Stimulated activated naive CD4-positive, alpha-beta T cell (primary cell): ENCODE results near the gene CITED4.

Source experiments
- DNase-seq, 6 experiments: peaks; one replicate each; lab custom pipeline; 2025; lab: John Stamatoyannopoulos, UW

Gene CITED4

GRCh38 chr1:40886318-40887011 lies 24.3 kb upstream of the CITED4 start:
- no peak for DNase-seq

DNA sequence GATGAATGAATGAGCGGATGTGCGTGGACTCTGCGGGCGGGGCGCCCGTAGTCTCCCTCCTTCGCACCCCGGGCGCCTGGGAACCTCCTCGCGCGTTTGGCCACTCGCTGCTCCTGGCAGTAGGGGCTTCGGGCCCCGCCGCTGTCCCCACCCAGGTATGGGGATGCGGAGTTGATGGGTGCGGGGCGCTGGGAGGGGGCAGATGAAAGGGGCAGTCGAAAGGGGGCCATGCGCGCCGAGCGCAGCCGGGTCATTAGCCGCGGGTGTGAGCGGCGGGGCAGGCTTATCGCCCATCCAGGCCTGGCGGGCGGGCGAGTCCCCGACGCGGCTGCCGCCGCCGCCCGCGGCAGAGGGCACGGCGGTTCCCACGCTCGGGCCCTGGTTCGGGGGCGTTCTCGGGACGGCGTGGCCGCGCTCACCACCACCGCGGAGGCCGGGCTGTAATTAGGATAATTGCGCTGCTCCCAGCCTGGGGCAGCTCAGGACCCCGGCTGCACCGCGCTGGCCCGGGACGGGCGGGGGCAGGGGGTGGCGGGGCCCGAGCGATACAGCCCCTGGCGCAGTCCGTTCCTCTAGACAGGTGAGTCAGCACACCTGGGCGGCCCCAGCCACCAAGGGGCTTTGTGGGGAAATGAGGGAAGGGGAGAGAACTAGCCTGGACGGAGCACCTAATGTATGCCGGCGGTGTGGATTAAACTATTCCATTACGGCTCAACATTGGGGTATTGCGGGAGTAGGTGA lies 22.1 kb upstream of the CITED4 start:
- DNase-seq, result no peak

DNA sequence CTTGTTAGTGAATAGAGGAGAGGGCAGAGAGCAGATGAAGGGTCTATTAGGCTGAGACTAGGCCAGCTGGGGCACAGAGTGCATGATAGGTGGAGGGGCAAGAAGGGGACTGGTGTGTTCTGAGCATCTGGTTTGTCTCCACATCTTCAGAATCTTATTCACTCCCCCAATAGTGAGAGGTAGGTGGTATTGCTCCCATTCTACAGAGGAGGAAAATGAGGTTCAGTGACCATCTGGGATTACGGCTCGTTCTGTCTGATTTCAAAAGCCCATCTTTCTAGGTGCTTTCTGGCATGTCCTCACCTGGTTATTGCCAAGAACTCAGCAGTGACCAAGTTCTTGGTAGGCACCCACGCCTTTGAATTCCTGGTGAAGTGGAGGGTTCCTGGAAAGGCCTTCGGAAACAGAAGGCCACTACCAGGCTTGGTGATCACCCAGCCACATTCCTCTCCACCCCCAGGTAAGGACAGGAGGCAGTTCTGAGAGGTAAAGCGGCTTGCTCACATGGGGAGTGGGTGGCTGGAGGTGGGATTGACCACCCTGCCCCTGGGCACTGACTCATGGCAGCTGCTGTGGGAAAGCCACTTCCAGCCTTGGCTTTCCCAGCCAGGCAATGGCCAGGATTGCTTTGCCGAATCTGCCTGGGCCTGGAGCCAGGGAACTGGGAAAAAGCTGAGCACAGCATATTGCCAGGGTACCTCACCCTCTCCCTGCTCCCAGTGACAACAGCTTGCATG lies 18.8 kb upstream of the CITED4 start:
- no peak for DNase-seq

DNA sequence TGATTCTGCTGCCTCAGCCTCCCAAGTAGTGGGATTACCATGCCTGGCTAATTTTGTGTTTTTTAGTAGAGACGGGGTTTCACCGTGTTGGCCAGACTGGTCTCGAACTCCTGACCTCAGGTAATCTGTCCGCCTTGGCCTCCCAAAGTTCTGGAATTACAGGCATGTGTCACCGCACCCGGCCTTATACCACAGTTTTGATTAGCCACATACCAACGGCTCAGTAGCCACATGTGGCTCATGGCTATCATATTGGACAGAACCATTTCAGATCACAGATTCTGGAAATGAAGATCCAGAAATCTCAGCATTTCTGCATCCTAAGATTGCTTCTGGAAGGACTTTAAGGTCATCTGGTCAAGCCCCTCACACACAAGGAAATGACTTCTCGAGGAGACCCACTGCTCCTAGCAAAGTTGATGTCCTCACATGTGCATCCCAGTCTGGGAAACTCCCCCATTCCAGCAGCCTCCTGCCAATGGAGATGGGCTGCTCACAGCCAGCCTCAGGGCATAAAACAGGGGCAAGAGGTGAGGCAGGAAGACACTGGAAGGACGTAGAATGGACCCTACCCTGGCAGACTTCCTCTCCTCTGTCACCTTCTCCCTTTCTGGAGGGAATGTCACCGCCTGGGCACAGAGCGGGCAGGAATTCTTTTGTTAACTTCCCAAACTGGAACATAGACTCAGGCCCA lies 17.5 kb upstream of the CITED4 start:
- DNase-seq, result no peak

- DNase-seq, result no peak
Measured at GRCh38 chr1:40878906-40879305, 16.7 kb upstream of the CITED4 start.

DNA sequence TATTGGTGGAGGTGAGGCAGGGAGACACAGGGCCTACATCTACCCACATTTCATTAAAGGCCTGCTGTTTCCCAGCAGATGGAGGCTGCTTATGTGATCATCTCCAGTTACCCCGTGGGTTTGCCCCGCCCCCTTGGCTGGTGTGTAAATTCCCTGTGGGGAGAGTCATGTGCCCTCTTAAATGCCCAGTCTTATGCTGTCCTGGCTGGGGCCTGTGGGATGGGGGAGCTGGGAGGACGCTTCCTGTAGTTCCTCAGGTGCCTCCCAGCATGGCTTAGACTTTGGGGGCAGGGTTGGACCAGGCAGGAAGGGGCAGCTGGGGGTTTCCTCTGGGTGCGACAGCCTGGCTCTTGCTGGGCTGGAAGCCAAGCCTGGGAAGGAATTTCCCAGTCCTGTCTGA lies 15.5 kb upstream of the CITED4 start:
- DNase-seq, result no peak

DNA sequence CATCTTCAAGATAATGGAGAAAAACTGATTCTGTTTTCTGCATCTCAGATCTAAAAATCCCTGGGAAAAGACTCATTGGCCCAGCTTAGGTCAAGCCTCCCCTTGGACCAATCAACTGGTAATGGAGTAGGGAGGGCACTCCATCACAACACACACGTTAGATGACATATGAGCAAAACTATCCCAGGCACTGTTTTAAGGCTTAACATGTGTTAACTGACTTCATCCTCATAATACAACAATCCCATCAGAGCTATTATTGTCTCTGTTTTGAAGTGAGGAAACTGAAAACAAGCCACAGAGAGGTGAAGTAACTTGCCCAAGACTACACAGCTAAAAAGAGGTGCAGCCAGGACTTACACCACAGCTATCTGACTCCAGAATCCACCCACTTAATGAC lies 14.7 kb upstream of the CITED4 start:
- DNase-seq, result no peak

GRCh38 chr1:40876436-40876761 lies 14.2 kb upstream of the CITED4 start:
- no peak for DNase-seq

DNA sequence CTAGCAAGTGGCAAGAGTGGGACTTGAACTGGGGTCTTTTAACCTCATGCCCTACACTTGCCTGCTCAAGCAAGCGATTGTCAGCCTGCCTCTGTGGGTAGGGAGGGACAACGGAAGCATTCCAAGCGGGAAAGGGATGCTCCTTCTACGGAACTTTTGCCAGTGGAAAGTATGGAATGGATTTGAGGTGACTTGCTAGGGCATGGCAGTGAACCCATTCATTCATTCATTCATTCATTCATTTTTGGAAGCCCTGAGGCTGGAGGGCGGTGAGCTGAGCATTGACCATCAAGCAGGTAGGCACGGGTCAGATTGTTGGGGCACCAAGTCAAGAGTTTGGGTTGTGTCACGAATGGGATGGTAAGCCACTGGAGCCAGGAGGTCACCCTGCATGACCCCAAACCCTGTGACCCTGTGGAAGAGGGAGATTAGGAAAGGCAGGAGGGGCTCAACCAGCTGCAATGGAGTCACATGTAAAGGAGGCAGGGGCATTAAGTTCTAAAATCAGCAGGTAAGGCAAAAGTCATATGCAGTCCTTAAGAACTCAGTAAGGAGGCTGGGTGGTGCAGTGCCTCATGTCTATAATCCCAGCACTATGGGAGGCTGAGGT lies 11.8 kb upstream of the CITED4 start:
- DNase-seq, result no peak

- DNase-seq, result no peak
Measured at GRCh38 chr1:40872276-40872675, 10.1 kb upstream of the CITED4 start.

DNA sequence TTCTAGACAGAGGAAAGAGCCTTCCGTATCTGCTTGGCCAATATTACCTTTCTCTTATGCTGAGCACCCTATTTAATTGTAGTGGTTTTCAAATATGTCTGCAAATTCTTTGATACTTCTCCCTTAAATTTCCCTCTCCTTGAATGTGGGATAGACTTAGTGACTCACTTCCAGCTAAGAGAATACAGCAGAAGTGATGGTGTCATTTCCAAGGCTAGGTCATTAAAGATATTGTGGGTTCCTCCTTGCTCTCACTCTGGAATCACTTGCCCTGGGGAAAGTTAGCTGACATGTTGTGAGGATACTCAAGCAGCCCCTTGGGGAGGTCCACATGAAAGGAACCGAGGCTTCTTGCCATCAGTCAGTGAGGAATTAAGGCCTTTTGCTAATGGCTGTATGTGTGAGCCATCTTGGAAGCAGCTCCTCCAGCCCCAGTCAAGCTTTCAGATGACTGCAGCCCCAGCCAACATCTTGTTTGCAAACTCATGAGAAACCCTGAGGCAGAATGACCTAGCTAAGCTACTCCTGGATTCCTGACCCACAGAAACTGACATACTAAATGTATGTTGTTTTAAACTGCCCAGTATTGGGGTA lies 8.1 kb upstream of the CITED4 start:
- no peak for DNase-seq

DNA sequence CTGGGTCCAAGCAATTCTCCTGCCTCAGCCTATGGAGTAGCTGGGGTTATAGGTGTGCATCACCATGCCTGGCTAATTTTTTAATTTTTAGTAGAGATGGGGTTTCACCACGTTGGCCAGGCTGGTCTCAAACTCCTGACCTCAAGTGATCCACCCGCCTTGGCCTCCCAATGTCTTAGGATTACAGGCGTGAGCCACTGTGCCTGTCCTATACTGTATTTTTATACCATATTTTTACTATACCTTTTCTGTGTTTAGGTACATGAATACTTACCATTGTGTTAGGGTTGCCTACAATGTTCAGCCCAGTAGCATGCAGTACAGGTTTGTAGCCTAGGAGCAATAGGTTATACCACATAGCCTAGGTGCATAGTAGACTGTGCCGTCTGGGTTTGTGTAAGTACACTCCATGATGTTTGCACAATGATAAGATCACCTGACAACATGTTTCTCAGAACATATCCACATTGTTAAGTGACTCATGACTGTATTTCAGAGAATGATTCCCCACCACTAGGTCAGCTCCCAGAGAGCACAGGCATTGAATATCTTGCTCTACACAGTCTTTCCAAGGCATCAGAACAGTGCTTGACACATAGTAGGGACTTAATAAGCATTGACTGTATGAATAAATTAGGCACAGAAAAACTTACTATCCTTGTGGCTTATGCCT lies 6.0 kb upstream of the CITED4 start:
- DNase-seq, result no peak

DNA sequence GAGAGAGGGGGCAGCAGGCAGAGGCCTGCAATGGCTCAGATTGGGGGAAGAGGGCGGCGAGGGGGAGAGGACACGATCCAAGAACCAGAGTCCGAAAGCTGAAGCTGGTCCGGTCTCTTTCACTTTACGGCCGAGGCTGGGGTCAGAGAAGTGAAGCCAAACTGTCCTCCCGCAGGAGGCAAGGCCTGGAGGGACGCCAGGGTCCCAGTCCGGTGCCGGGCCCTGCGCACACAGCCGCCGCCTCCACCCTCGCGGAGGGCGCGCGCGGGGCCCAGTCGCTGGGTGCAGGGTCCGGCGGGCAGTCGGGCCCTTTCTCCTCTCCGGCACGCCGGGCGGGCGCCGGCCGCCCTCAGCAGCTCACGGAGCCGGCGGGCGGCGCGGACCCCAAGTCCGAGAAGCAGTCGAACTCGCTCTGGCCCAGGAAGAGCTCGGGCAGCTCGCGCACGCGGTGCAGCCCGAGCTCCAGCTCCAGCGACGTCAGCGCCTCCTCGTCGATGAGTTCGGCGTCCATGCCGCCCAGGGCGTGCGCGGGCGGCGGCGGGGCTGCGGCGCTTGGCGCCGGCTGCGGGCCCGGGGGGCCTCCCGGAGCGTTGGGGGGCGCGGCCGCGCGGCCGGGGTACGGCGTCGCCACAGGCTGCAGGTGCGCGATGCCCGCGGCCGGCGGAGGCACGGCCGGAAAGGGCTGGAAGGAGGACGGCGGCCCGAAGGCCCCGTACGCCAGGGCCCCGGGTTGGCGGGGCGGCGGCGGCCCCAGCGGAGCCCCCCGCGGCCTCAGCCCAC lies 749 bp downstream of the CITED4 start:
- DNase-seq, result peak in 5 of 6 experiments; percentile 19 to 41 (median 38)

DNA sequence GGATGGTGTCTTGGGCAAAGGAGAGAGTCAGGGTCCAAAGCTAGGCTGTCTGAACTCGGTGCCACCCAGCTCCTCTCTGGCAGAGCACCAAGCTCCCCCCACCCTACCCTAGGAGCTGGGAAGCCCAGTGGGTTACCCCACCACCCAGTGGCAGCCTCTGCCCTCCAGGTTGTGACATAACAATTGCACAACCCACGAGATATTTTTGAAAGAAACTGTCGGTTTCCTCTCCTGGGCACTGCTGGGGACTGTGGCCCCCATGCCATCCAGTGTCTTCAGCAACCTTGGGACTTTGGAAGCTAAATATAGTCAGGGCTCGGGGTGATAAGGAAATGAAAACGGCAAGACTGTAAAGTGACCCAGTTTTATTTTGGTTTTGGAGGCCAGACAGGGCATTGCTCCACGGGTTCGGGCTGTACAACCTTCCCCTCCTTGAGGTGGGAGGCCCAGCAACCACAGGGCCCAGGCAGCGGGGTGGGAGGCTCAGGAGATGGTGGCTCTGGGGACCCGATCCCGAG lies 1.4 kb downstream of the CITED4 start:
- DNase-seq, result no peak

GRCh38 chr1:40858856-40859416 lies 3.2 kb downstream of the CITED4 start:
- no peak for DNase-seq

- DNase-seq, result no peak
Measured at GRCh38 chr1:40857737-40858136, 4.4 kb downstream of the CITED4 start.

DNA sequence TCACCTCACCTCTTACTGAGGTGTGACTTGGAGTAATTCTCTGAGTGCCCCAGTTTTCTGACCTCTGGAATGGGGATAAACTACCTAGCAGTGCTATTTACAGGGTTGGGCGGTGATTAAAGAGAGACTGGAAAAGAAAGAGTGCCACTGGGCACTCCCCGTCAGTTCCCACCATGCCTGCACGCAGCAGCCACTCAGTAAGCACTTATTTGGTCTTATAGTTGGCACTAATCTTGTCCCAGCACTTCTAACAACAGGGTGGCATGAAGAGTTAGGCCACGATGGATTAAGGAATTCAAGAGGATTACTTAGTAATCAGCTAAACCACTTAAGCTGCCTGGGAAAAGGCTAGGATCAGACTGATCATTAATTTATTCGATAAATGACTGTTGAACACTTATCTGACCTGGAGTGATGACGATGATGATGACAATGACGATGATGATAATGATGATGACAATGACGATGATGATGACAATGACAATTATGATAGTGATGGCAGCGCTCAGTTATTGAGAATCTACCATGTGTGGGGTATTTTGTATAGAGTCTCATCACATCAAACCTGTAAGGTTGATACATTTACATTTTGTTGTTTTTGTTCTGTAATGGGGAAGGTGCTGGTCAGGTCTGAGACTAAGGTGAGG lies 5.4 kb downstream of the CITED4 start:
- DNase-seq, result no peak

DNA sequence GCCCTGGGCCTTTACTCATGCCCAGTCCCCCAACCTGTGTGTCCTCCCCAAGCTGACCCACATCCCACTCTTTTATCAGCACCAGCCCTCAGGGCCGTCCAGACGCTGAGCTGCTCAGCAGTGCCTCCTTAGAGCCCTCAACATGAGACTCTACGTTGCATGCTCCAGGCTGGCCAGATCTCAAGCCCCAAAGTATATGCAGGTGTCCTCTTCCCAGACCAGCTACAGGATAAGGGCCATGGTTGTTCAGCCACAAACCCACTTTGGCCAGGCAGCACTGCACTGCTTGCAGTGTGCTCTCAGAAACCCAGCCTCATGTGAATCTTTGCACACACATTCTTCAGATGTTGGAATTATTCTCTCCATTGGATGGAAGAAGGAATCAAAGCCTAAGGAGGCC lies 6.0 kb downstream of the CITED4 start:
- no peak for DNase-seq

DNA sequence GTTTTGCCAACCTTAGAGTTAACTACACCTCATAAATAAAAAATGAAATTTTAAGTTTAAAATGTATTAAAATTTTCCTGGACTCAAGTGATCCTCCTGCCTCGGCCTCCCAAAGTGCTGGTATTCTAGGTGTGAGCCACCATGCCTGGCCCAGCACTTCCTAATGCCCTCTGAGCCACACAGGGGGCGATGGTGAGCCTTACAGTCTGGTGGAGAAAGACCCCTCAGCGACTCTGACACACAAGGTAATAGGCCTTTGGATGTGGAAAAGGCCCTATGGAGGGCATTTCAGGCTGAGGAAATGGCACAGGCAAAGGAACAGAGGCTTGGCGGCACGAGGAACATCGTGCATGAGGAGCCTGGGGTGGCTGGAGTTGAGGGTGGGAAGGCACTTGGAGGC lies 6.7 kb downstream of the CITED4 start:
- DNase-seq, result no peak

DNA sequence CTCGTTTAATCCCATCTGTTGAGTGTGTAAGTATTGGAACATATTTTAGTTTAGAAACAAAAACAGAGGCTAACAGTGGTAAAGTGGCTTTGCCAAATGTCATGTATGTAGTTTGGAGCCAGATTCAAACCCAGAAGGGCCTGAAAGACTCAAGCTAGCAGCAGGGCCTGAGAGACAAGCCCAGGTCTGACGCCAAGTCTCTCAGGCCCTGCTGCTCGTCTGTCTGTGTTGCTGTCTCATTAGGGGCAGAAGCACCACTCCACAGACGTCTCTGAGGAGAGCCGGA lies 8.3 kb downstream of the CITED4 start:
- no peak for DNase-seq
